GM23338 (cell line): ENCODE results near the gene PPIF. TPM values are rescaled to one million over a fixed set of nuclear protein-coding genes. Genes with fewer than 3 reads are reported as not detected.

Experiments used
- ATAC-seq: fragments of 200-7000 bp; cut with Tn5 transposase; 3 replicates; pipeline ENCODE4 v1.9.1; 2020
- DNase-seq: peaks from one replicate; pipeline ENCODE4 v3.0.0-alpha.2; 2015; ENCODE audit warnings: low spot score
- H2AFZ ChIP-seq: fragments of 200-600 bp; sonication (generic); 2 replicates; pipeline ENCODE4 v1.8.0; 2016; ENCODE audit warnings: antibody characterized with exemption, mild to moderate bottlenecking, moderate library complexity
- H3F3A ChIP-seq: fragments of 200-600 bp; sonication (generic); replicated peaks from 2 replicates; pipeline ENCODE4 v1.8.0; 2017; ENCODE audit warnings: antibody characterized with exemption, mixed run types, low read depth
- H3K27ac ChIP-seq: fragments of 200-600 bp; sonication (generic); 2 replicates; pipeline ENCODE4 v1.6.1; 2016; ENCODE audit warnings: low read depth
- H3K27me3 ChIP-seq: fragments of 200-600 bp; sonication (generic); 2 replicates; pipeline ENCODE4 v1.8.0; 2016; ENCODE audit warnings: mild to moderate bottlenecking, mixed run types, moderate library complexity; ENCODE audit not compliant: insufficient read depth
- H3K36me3 ChIP-seq: fragments of 200-600 bp; sonication (generic); 2 replicates; pipeline ENCODE4 v1.8.0; 2016; ENCODE audit warnings: mild to moderate bottlenecking; ENCODE audit not compliant: insufficient read depth
- H3K4me1 ChIP-seq: fragments of 200-600 bp; sonication (generic); 2 replicates; pipeline ENCODE4 v1.8.0; 2016; ENCODE audit warnings: mild to moderate bottlenecking, moderate library complexity; ENCODE audit not compliant: insufficient read depth
- H3K4me2 ChIP-seq: fragments of 200-600 bp; sonication (generic); 2 replicates; pipeline ENCODE4 v1.7.1; 2017; ENCODE audit warnings: mixed run types
- H3K4me3 ChIP-seq: fragments of 200-600 bp; sonication (generic); 2 replicates; pipeline ENCODE4 v1.6.1; 2016; ENCODE audit warnings: mixed run types
- H3K79me2 ChIP-seq: fragments of 200-600 bp; sonication (generic); replicated peaks from 2 replicates; pipeline ENCODE4 v1.8.0; 2017; ENCODE audit warnings: mild to moderate bottlenecking; ENCODE audit not compliant: insufficient read depth
- H3K9me2 ChIP-seq: fragments of 200-600 bp; sonication (generic); 2 replicates; pipeline ENCODE4 v1.8.0; 2017; ENCODE audit not compliant: insufficient read depth
- H4K20me1 ChIP-seq: fragments of 200-600 bp; sonication (generic); replicated peaks from 2 replicates; pipeline ENCODE4 v1.8.0; 2017; ENCODE audit warnings: mild to moderate bottlenecking; ENCODE audit not compliant: insufficient read depth
- H3K27ac Mint-ChIP-seq: 2 replicates; pipeline ENCODE4 v1.8.0; 2020; ENCODE audit warnings: inconsistent platforms, mild to moderate bottlenecking, moderate library complexity, mixed read lengths
- H3K27me3 Mint-ChIP-seq: 3 replicates; pipeline ENCODE4 v1.8.0; 2022; ENCODE audit warnings: low read depth, mild to moderate bottlenecking, moderate library complexity, mixed read lengths, inconsistent platforms; ENCODE audit not compliant: insufficient read depth, poor library complexity
- H3K36me3 Mint-ChIP-seq: 3 replicates; pipeline ENCODE4 v1.8.0; 2021; ENCODE audit warnings: low read depth, mild to moderate bottlenecking, inconsistent platforms, moderate library complexity, mixed read lengths
- H3K4me1 Mint-ChIP-seq: 3 replicates; pipeline ENCODE4 v1.8.0; 2020; ENCODE audit warnings: mild to moderate bottlenecking, inconsistent platforms, mixed read lengths
- H3K4me3 Mint-ChIP-seq: 3 replicates; pipeline ENCODE4 v1.8.0; 2021; ENCODE audit warnings: moderate library complexity, mild to moderate bottlenecking, inconsistent platforms, mixed read lengths
- H3K9me3 Mint-ChIP-seq: 3 replicates; pipeline ENCODE4 v1.8.0; 2020; ENCODE audit warnings: moderate library complexity, mild to moderate bottlenecking, inconsistent platforms, mixed read lengths
- CREB1 ChIP-seq: fragments of 250-450 bp; sonication (Bioruptor Pico); IDR thresholded peaks from 2 replicates; pipeline ENCODE4 v1.5.0; 2020; ENCODE audit warnings: low read depth, mild to moderate bottlenecking, moderate library complexity
- EZH2 ChIP-seq: fragments of 200-600 bp; sonication (generic); IDR thresholded peaks from one replicate; pipeline ENCODE4 v1.8.0; 2017; ENCODE audit warnings: antibody characterized with exemption, mild to moderate bottlenecking, low read depth; ENCODE audit not compliant: unreplicated experiment
- EZH2phosphoT487 ChIP-seq: fragments of 200-600 bp; sonication (generic); IDR thresholded peaks from one replicate; pipeline ENCODE4 v1.8.1; 2018; ENCODE audit warnings: antibody characterized with exemption; ENCODE audit not compliant: unreplicated experiment
- NANOG ChIP-seq: IDR thresholded peaks from 2 replicates; pipeline ENCODE4 v1.6.1; 2016; ENCODE audit warnings: antibody characterized with exemption, borderline replicate concordance
- STAT1 ChIP-seq: IDR thresholded peaks from one replicate; pipeline ENCODE4 v1.6.1; 2016; ENCODE audit warnings: antibody characterized with exemption; ENCODE audit not compliant: unreplicated experiment
- ZNF114 ChIP-seq: fragments of 250-450 bp; sonication (Bioruptor Pico); IDR thresholded peaks from 2 replicates; pipeline ENCODE4 v1.5.0; 2020; ENCODE audit warnings: mild to moderate bottlenecking, moderate library complexity
- ZNF331 ChIP-seq: fragments of 250-450 bp; sonication (Bioruptor Pico); IDR thresholded peaks from 2 replicates; pipeline ENCODE4 v1.5.0; 2020; ENCODE audit warnings: low read depth, mild to moderate bottlenecking, moderate library complexity
- polyA plus RNA-seq: library from polyadenylated mRNA; unstranded; fragments of >200 nt; fragmentation: Nextera tagmentation; extraction: Ambion mirVana; gene quantifications from 2 replicates; pipeline ENCODE4 v1.2.1, GENCODE V29; 2016
- total RNA-seq: library from RNA; depleted of rRNA; stranded (reverse); fragments of >200 nt; shearing (Covaris generic); gene quantifications from 2 replicates; pipeline ENCODE4 v1.2.3, GENCODE V29; 2014
- TF ChIP-seq, protein P1 (sequence below): IDR thresholded peaks from one replicate; pipeline ENCODE4 v1.6.1; 2018; ENCODE audit warnings: antibody characterized with exemption; ENCODE audit not compliant: unreplicated experiment
- TF ChIP-seq, protein P2 (sequence below), 2 experiments: fragments of 200-600 bp in 1 of 2; sonication (generic) in 1 of 2; conservative IDR thresholded peaks; 2 replicates each; pipeline versions ENCODE4 v1.5.1 to v1.6.1; 2016 to 2017; ENCODE audit warnings: antibody characterized with exemption in 2 of 2, low read depth in 2 of 2, mild to moderate bottlenecking in 2 of 2, moderate library complexity in 1 of 2

Gene PPIF
- total and polyA plus RNA-seq, 2 experiments from 2014 or later: 32.1 to 43.6 TPM

DNA sequence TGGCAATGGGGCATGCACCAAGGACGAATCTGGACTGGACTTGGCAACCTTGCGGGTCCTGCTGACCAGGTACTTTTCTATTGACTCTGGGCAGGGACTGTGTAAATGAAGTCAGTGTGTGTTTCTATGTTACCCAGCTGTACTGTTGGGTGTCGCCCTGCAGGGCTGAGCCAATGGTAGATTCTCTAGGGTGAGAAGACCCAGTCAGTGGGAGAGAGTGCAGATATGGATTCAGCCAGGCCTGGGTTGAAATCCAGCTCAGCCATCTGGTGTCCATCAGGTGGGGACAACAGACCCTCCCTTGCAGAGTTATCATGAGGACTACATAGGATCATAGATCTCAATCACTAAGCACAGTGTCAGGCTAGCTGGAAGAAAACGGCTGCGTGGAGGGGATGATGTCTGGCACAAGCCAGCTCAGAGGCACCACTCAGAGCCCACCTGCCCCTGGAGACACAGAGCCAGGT lies 4.9 kb upstream of the PPIF start:
- no peak for TF ChIP-seq ZNF114 (CRISPR knock-in tag)
- TF ChIP-seq, protein P1, sequence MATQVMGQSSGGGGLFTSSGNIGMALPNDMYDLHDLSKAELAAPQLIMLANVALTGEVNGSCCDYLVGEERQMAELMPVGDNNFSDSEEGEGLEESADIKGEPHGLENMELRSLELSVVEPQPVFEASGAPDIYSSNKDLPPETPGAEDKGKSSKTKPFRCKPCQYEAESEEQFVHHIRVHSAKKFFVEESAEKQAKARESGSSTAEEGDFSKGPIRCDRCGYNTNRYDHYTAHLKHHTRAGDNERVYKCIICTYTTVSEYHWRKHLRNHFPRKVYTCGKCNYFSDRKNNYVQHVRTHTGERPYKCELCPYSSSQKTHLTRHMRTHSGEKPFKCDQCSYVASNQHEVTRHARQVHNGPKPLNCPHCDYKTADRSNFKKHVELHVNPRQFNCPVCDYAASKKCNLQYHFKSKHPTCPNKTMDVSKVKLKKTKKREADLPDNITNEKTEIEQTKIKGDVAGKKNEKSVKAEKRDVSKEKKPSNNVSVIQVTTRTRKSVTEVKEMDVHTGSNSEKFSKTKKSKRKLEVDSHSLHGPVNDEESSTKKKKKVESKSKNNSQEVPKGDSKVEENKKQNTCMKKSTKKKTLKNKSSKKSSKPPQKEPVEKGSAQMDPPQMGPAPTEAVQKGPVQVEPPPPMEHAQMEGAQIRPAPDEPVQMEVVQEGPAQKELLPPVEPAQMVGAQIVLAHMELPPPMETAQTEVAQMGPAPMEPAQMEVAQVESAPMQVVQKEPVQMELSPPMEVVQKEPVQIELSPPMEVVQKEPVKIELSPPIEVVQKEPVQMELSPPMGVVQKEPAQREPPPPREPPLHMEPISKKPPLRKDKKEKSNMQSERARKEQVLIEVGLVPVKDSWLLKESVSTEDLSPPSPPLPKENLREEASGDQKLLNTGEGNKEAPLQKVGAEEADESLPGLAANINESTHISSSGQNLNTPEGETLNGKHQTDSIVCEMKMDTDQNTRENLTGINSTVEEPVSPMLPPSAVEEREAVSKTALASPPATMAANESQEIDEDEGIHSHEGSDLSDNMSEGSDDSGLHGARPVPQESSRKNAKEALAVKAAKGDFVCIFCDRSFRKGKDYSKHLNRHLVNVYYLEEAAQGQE: no peak
- Histone ChIP-seq H3K4me2 (no peak overlapping the region), H3K4me1 (no peaks in the 10 kb centered on the region; the same call in 1 of the 2 replicates), H3K4me3 (no peak overlapping the region), H3F3A (peaks cover 7% of the 10 kb centered on the region), H2AFZ (no peak overlapping the region), H3K27me3 (no peaks in the 10 kb centered on the region), H3K9me2 (no peaks in the 10 kb centered on the region), H3K36me3 (no peaks in the 10 kb centered on the region), H4K20me1 (no peaks in the 10 kb centered on the region), H3K27ac (no peak overlapping the region), H3K79me2 (no peaks in the 10 kb centered on the region)
- Mint-ChIP-seq H3K4me3 (no peak overlapping the region), H3K9me3 (peaks cover 3% of the 10 kb centered on the region; the same call in 2 of the 3 replicates), H3K4me1 (peaks cover 6% of the 10 kb centered on the region; the same call in 2 of the 3 replicates), H3K36me3 (no peaks in the 10 kb centered on the region; the same call in 2 of the 3 replicates), H3K27me3 (peaks cover 6% of the 10 kb centered on the region), H3K27ac (no peak overlapping the region)
- DNase-seq (no peak), ATAC-seq (no peak)

- H3K9me2 ChIP-seq: no peaks in the 10 kb centered on the region
- ATAC-seq (no peak), DNase-seq (no peak)
- peaks cover 7% of the 10 kb centered on the region for H3F3A ChIP-seq
- H2AFZ ChIP-seq: no peak overlapping the region
- H3K36me3 Mint-ChIP-seq: no peaks in the 10 kb centered on the region; the same call in 2 of the 3 replicates
- H3K4me3 ChIP-seq: no peak overlapping the region
- H3K4me1 ChIP-seq: no peaks in the 10 kb centered on the region; the same call in 1 of the 2 replicates
- no peak overlapping the region for H3K27ac ChIP-seq
- H3K9me3 Mint-ChIP-seq: peaks cover 3% of the 10 kb centered on the region; the same call in 1 of the 3 replicates
- H3K4me1 Mint-ChIP-seq: peaks cover 6% of the 10 kb centered on the region; the same call in 2 of the 3 replicates
- H3K27me3 Mint-ChIP-seq: peaks cover 2% of the 10 kb centered on the region
- H3K36me3 ChIP-seq: no peaks in the 10 kb centered on the region
- H3K27me3 ChIP-seq: no peaks in the 10 kb centered on the region
- H4K20me1 ChIP-seq: no peaks in the 10 kb centered on the region
- H3K79me2 ChIP-seq: no peaks in the 10 kb centered on the region
- H3K27ac Mint-ChIP-seq: no peak overlapping the region
- H3K4me2 ChIP-seq: no peak overlapping the region
- H3K4me3 Mint-ChIP-seq: no peak overlapping the region
- TF ChIP-seq ZNF331 (CRISPR knock-in tag) (no peak), STAT1 (no peak), CREB1 (CRISPR knock-in tag) (no peak), NANOG (no peak), EZH2 (no peak), EZH2phosphoT487 (no peak), ZNF114 (CRISPR knock-in tag) (no peak)
- TF ChIP-seq, protein P2, sequence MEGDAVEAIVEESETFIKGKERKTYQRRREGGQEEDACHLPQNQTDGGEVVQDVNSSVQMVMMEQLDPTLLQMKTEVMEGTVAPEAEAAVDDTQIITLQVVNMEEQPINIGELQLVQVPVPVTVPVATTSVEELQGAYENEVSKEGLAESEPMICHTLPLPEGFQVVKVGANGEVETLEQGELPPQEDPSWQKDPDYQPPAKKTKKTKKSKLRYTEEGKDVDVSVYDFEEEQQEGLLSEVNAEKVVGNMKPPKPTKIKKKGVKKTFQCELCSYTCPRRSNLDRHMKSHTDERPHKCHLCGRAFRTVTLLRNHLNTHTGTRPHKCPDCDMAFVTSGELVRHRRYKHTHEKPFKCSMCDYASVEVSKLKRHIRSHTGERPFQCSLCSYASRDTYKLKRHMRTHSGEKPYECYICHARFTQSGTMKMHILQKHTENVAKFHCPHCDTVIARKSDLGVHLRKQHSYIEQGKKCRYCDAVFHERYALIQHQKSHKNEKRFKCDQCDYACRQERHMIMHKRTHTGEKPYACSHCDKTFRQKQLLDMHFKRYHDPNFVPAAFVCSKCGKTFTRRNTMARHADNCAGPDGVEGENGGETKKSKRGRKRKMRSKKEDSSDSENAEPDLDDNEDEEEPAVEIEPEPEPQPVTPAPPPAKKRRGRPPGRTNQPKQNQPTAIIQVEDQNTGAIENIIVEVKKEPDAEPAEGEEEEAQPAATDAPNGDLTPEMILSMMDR (conservative IDR thresholded peaks at IDR 0.05; ENCODE audit: low read depth in 2 of 2): no peak
Measured at GRCh38 chr10:79342811-79343561, 4.3 kb upstream of the PPIF start.
